Measurements from ENCODE around the gene ST6GALNAC3.

The ST6GALNAC3 gene

GRCh38 chr1:76281306-76281705 is 206.8 kb downstream of the ST6GALNAC3 start:
- no peak for DNase-seq (ENCODE audit: low read depth in 2 of 2, low spot score in 1 of 2)

- DNase-seq (ENCODE audit: low read depth in 2 of 2, low spot score in 1 of 2), result no peak
These were observed 210.3 kb downstream of the ST6GALNAC3 start for GRCh38 chr1:76284842-76285241.

- no peak for DNase-seq (ENCODE audit: low read depth in 2 of 2, low spot score in 1 of 2)
These were observed 211.1 kb downstream of the ST6GALNAC3 start for GRCh38 chr1:76285578-76286135.

- no peak for DNase-seq (ENCODE audit: low read depth in 2 of 2, low spot score in 1 of 2)
These were observed 213.4 kb downstream of the ST6GALNAC3 start for GRCh38 chr1:76287917-76288316.

GRCh38 chr1:76288758-76289483 is 214.4 kb downstream of the ST6GALNAC3 start:
- DNase-seq (ENCODE audit: low read depth in 2 of 2, low spot score in 1 of 2), result no peak

GRCh38 chr1:76289692-76290091 is 215.1 kb downstream of the ST6GALNAC3 start:
- no peak for DNase-seq (ENCODE audit: low read depth in 2 of 2, low spot score in 1 of 2)

GRCh38 chr1:76290271-76290670 is 215.7 kb downstream of the ST6GALNAC3 start:
- no peak for DNase-seq (ENCODE audit: low read depth in 2 of 2, low spot score in 1 of 2)

GRCh38 chr1:76291191-76291590 is 216.6 kb downstream of the ST6GALNAC3 start:
- no peak for DNase-seq (ENCODE audit: low read depth in 2 of 2, low spot score in 1 of 2)

- DNase-seq (ENCODE audit: low read depth in 2 of 2, low spot score in 1 of 2), result no peak
These were observed 217.2 kb downstream of the ST6GALNAC3 start for GRCh38 chr1:76291737-76292136.

- DNase-seq (ENCODE audit: low read depth in 2 of 2, low spot score in 1 of 2), result no peak
These were observed 218.1 kb downstream of the ST6GALNAC3 start for GRCh38 chr1:76292418-76293184.

- no peak for DNase-seq (ENCODE audit: low read depth in 2 of 2, low spot score in 1 of 2)
These were observed 219.3 kb downstream of the ST6GALNAC3 start for GRCh38 chr1:76293831-76294230.

GRCh38 chr1:76294482-76295194 is 220.1 kb downstream of the ST6GALNAC3 start:
- no peak for DNase-seq (ENCODE audit: low read depth in 2 of 2, low spot score in 1 of 2)

GRCh38 chr1:76298399-76298798 is 223.9 kb downstream of the ST6GALNAC3 start:
- no peak for DNase-seq (ENCODE audit: low read depth in 2 of 2, low spot score in 1 of 2)

- DNase-seq (ENCODE audit: low read depth in 2 of 2, low spot score in 1 of 2), result no peak
These were observed 224.5 kb downstream of the ST6GALNAC3 start for GRCh38 chr1:76299036-76299435.

- no peak for DNase-seq (ENCODE audit: low read depth in 2 of 2, low spot score in 1 of 2)
These were observed 226.0 kb downstream of the ST6GALNAC3 start for GRCh38 chr1:76300556-76300955.

GRCh38 chr1:76302711-76303339 is 228.3 kb downstream of the ST6GALNAC3 start:
- DNase-seq (ENCODE audit: low read depth in 2 of 2, low spot score in 1 of 2), result no peak

- DNase-seq (ENCODE audit: low read depth in 2 of 2, low spot score in 1 of 2), result no peak
These were observed 228.8 kb downstream of the ST6GALNAC3 start for GRCh38 chr1:76303340-76303717.

- no peak for DNase-seq (ENCODE audit: low read depth in 2 of 2, low spot score in 1 of 2)
These were observed 238.8 kb downstream of the ST6GALNAC3 start for GRCh38 chr1:76313304-76313703.

GRCh38 chr1:76314730-76315129 is 240.2 kb downstream of the ST6GALNAC3 start:
- no peak for DNase-seq (ENCODE audit: low read depth in 2 of 2, low spot score in 1 of 2)

- no peak for DNase-seq (ENCODE audit: low read depth in 2 of 2, low spot score in 1 of 2)
These were observed 242.9 kb downstream of the ST6GALNAC3 start for GRCh38 chr1:76317299-76317900.

Data from stimulated activated CD8-positive, alpha-beta memory T cell treated with anti-CD3 and anti-CD28 coated beads, Interleukin-4, amount 100 ng/mL, for 4 hours (primary cell).